ENCODE measurements around the gene THRA. TPM values are rescaled to one million over a fixed set of nuclear protein-coding genes. Genes with fewer than 3 reads are reported as not detected.

The THRA gene
- total RNA-seq, 1 experiment from 2014 or later: 11.4 TPM

DNA sequence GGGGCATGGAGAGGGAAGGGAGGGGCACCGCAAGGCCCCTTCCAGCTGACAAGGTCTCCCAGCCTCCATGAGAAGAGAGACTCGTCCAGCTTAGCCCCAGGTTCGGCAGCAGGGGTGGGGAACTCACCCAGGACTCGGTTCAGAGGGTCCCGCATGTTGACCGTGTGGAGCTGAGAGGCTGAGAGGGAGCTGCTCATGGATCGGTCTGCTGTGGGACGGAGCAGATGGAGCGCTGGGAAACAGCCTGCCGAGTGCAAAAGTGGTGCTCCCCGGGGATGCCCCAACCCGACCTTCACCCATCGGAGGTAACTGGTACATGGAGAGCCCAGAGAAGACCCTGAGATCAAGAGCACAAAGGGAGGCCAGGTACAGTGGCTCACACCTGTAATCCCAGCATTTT lies 42.6 kb upstream of the THRA start:
- H3K36me3 ChIP-seq (ENCODE audit: low read depth): peaks cover 4% of the 10 kb centered on the region; the same call in 1 of the 2 replicates
- peaks cover 41% of the 10 kb centered on the region; the same call in 1 of the 2 replicates for H3F3A ChIP-seq (ENCODE audit: insufficient read depth, low read depth)
- H3K27me3 ChIP-seq (ENCODE audit: insufficient read depth, low read depth): no peaks in the 10 kb centered on the region
- H3K27ac ChIP-seq: no peak overlapping the region
- intact Hi-C loops (cut with micrococcal nuclease; ENCODE audit: unreplicated experiment): loop anchor here (5.0 to 10.0 kb wide), 2 partner anchors 283 to 295 kb away; partner anchors contain the start of gene GRB7
- no peaks in the 10 kb centered on the region for H3K9me3 ChIP-seq (ENCODE audit: insufficient read depth, low read depth)
- ChIA-PET CTCF (no interaction called here), POLR2A (ENCODE audit: unreplicated experiment) (no interaction called here)
- H3K4me3 ChIP-seq: no peak overlapping the region
- H2AFZ ChIP-seq: no peak overlapping the region
- TF ChIP-seq, protein P1, sequence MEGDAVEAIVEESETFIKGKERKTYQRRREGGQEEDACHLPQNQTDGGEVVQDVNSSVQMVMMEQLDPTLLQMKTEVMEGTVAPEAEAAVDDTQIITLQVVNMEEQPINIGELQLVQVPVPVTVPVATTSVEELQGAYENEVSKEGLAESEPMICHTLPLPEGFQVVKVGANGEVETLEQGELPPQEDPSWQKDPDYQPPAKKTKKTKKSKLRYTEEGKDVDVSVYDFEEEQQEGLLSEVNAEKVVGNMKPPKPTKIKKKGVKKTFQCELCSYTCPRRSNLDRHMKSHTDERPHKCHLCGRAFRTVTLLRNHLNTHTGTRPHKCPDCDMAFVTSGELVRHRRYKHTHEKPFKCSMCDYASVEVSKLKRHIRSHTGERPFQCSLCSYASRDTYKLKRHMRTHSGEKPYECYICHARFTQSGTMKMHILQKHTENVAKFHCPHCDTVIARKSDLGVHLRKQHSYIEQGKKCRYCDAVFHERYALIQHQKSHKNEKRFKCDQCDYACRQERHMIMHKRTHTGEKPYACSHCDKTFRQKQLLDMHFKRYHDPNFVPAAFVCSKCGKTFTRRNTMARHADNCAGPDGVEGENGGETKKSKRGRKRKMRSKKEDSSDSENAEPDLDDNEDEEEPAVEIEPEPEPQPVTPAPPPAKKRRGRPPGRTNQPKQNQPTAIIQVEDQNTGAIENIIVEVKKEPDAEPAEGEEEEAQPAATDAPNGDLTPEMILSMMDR (conservative IDR thresholded peaks at IDR 0.05): no peak
- no peak for TF ChIP-seq EZH2 (IDR thresholded peaks at IDR 0.05; ENCODE audit: low read depth)
- no peaks in the 10 kb centered on the region for H3K9me2 ChIP-seq (ENCODE audit: insufficient read depth)
- DNase-seq: no peak
- H4K20me1 ChIP-seq (ENCODE audit: insufficient read depth): no peaks in the 10 kb centered on the region
- no peak overlapping the region for H3K4me2 ChIP-seq
- BruUV-seq (replicated peaks): no TSS peak
- H3K4me1 ChIP-seq (replicated peaks; ENCODE audit: insufficient read depth): peaks cover 49% of the 10 kb centered on the region
- H3K79me2 ChIP-seq (ENCODE audit: low read depth): no peaks in the 10 kb centered on the region

- no peaks in the 10 kb centered on the region for H3K27me3 ChIP-seq (ENCODE audit: insufficient read depth, low read depth)
- CTCF ChIA-PET: interaction anchor here (0.6 to 1.3 kb wide), 5 partner anchors 9 to 91 kb away, joined by 3 to 6 read pairs (median 5); partner anchors contain the start of gene PSMD3
- H3K9me3 ChIP-seq (ENCODE audit: insufficient read depth, low read depth): no peaks in the 10 kb centered on the region
- H2AFZ ChIP-seq: no peak overlapping the region
- TF ChIP-seq, protein P1 (conservative IDR thresholded peaks at IDR 0.05): no peak
- no peak for TF ChIP-seq EZH2 (IDR thresholded peaks at IDR 0.05; ENCODE audit: low read depth)
- peaks cover 4% of the 10 kb centered on the region; the same call in 1 of the 2 replicates for H3K36me3 ChIP-seq (ENCODE audit: low read depth)
- BruUV-seq (replicated peaks): no TSS peak
- H3K4me1 ChIP-seq (replicated peaks; ENCODE audit: insufficient read depth): peaks cover 63% of the 10 kb centered on the region
- no peaks in the 10 kb centered on the region for H4K20me1 ChIP-seq (ENCODE audit: insufficient read depth)
- H3K4me3 ChIP-seq: no peak overlapping the region
- intact Hi-C loops (cut with micrococcal nuclease; ENCODE audit: unreplicated experiment): loop anchor here (5.0 to 10.0 kb wide), 2 partner anchors 284 to 293 kb away; partner anchors contain the start of gene GRB7
- peak overlapping the region; percentile 66 for H3K4me2 ChIP-seq
- peaks cover 55% of the 10 kb centered on the region for H3F3A ChIP-seq (ENCODE audit: insufficient read depth, low read depth)
- H3K27ac ChIP-seq: peak overlapping the region; percentile 43; the same call in 1 of the 2 replicates
- DNase-seq: peak; percentile 84 to 90
- no peaks in the 10 kb centered on the region for H3K9me2 ChIP-seq (ENCODE audit: insufficient read depth)
- POLR2A ChIA-PET (ENCODE audit: unreplicated experiment): interaction anchor here (0.5 to 1.0 kb wide), 6 partner anchors 41 to 294 kb away, joined by 3 to 5 read pairs (median 4); partner anchors contain the start of genes IKZF3 and PSMD3
- H3K79me2 ChIP-seq (ENCODE audit: low read depth): no peaks in the 10 kb centered on the region
Measured at GRCh38 chr17:40021451-40021971, 41.3 kb upstream of the THRA start.

GRCh38 chr17:40022497-40022896 lies 40.3 kb upstream of the THRA start:
- Histone ChIP-seq H4K20me1 (ENCODE audit: insufficient read depth) (no peaks in the 10 kb centered on the region), H3K79me2 (ENCODE audit: low read depth) (no peaks in the 10 kb centered on the region), H3K4me2 (peak overlapping the region; percentile 47), H3K27me3 (ENCODE audit: insufficient read depth, low read depth) (no peaks in the 10 kb centered on the region), H3F3A (ENCODE audit: insufficient read depth, low read depth) (peaks cover 59% of the 10 kb centered on the region), H3K9me2 (ENCODE audit: insufficient read depth) (no peaks in the 10 kb centered on the region), H3K27ac (no peak overlapping the region), H3K4me3 (no peak overlapping the region), H3K4me1 (replicated peaks; ENCODE audit: insufficient read depth) (peaks cover 70% of the 10 kb centered on the region), H2AFZ (no peak overlapping the region), H3K9me3 (ENCODE audit: insufficient read depth, low read depth) (no peaks in the 10 kb centered on the region), H3K36me3 (ENCODE audit: low read depth) (peaks cover 4% of the 10 kb centered on the region; the same call in 1 of the 2 replicates)
- BruUV-seq (replicated peaks): no TSS peak
- no peak for DNase-seq
- ChIA-PET POLR2A (ENCODE audit: unreplicated experiment) (no interaction called here), CTCF (no interaction called here)
- TF ChIP-seq EZH2 (IDR thresholded peaks at IDR 0.05; ENCODE audit: low read depth): no peak
- TF ChIP-seq, protein P1 (conservative IDR thresholded peaks at IDR 0.05): no peak
- intact Hi-C loops (cut with micrococcal nuclease; ENCODE audit: unreplicated experiment): loop anchor here (5.0 to 10.0 kb wide), 2 partner anchors 285 to 292 kb away; partner anchors contain the start of gene GRB7
